ENCODE measurements around the gene PMPCB.
"Not testable (repeated sequence)": the region's sequence is repeated elsewhere in the genome, so short reads cannot be mapped to it uniquely, and the experiment has no call there.

PMPCB gene, protein sequence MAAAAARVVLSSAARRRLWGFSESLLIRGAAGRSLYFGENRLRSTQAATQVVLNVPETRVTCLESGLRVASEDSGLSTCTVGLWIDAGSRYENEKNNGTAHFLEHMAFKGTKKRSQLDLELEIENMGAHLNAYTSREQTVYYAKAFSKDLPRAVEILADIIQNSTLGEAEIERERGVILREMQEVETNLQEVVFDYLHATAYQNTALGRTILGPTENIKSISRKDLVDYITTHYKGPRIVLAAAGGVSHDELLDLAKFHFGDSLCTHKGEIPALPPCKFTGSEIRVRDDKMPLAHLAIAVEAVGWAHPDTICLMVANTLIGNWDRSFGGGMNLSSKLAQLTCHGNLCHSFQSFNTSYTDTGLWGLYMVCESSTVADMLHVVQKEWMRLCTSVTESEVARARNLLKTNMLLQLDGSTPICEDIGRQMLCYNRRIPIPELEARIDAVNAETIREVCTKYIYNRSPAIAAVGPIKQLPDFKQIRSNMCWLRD

DNA sequence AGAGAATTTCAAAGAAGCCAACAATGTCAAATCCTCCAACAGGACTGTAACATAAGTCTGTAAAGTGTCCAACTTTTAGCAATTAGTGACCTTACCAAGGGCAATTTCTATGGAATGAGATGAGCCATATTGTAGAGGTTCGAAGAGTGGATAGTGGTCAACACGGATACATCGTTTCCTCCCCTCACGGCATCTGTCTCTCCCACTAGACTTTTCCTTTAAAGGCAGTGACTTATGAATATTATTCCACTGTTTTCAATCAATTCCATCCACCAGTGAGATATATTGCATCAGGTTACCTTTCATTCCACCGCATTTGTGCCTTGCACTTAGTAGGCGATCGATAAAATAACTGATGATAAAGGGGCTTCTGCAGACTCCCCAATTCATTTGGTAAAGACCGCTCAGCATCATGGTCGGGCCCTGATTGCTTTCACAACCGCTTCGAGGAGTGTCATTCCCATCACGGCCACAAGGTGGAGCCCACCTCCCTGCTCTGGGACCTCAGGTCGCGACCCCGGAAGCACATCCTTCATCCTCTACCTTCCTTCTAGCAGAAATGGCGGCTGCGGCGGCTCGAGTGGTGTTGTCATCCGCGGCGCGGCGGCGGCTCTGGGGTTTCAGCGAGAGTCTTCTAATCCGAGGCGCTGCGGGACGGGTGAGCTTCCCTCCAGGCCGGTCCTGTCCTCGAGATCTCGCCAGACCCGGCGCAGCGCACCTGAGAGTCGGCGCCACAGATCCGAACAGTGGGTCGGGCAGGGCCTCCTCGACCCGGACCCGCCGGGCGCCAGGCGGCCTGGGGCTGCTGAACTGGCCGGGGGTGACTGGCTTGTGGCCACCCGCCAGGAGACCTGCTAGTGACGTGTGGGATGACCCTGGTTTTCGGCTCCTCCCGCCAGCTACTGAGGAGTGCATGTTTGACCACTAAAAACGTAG, at the start of gene PMPCB:
PMPCB (plus strand) TSS at position 535 of the 936 bp plus-strand sequence; CDS start at position 560, 25 bp downstream.
- peak; percentile 96 for DNase-seq

DNA sequence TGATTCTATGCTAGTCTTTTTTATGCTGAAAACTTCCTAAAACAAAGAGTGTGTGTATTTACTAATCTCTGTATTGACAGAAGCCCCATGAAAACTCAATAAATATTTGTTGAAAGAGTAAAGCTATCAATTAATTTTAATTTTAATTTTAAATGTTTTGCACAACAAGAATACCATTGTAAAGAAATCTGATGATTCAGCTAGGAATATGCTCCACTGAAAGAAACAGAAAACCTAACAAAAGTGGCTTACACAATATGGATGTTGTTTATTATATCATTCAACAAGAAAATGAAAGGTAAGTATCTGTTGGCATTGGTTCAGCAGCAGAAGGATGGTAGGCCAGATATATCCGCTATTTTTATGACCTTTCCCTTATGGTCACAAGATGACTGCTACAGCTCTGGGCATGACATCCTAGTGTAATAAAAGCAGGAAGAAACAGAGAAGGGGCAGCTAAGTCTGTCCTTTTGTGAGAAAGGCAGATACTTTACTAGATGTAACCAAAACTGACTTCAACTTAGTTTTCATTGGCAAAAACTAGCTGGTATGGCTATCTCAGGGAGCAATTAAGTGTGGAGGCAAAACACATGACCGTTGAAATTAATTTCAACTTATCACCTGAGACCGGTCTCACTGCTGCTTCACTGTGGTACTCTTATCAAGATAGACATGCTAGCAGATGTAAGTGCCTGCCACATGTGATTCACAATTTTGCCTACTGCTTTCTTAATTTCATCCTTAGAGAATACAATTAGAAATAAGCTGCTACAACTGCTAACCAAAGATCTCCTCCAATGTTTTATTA, 43.3 kb upstream of the PMPCB start:
- not testable (repeated sequence) for DNase-seq

DNA sequence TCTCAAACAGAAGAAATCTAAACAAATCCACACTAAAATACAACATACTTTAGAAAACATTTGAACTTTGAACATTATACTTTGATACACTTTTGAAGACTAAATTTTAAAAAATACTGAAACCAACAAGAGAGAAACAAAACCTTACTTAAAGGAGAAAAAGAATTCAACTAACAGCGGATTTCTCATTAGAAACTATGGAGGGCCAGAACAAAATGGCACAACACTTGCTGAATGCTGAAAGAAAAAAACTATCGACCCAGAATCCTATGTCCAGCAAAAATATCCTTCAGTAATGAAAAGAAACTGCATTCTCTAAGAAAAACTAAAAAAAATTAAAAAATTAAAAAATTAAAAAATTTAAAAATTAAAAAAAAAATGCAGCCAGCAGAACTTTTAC, 33.2 kb upstream of the PMPCB start:
- not testable (repeated sequence) for DNase-seq

DNA sequence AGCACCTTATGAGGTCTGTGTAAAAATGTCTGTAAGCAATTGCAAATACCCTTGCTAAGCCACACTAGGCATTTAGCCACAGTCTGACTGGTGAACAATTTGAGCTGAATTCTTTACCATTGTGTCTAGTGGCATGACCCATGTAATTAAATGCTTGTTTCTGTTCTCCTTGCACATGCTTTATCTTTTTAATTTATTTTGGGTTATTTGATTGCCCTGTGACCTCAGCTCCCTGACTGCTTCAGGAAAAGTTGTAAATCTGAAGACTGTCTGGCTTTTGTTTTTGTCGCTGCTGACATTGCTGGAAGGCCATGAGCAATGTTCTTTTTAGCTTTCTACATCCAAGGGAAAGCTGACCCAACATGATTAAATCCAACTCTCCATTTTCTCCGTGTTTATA, 31.0 kb upstream of the PMPCB start:
- not testable (repeated sequence) for DNase-seq

DNA sequence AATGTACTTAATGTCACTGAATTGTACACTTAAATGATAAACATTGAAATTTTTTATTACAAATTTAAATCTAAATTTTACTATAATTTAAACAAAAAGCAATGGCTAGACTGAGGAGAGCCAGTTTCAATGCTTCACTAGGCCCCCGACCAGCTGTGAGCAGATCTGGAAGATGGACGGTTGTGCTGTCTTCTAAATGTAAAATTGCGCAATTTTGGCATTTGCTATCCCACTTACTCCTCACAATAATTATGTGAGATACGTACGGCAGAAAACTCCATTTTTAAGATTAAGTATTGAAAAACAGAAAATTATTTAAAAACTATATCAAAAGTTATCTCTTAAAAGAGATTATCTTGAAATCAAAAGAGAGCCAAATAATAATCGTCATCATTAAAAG, 23.9 kb upstream of the PMPCB start:
- not testable (repeated sequence) for DNase-seq

DNA sequence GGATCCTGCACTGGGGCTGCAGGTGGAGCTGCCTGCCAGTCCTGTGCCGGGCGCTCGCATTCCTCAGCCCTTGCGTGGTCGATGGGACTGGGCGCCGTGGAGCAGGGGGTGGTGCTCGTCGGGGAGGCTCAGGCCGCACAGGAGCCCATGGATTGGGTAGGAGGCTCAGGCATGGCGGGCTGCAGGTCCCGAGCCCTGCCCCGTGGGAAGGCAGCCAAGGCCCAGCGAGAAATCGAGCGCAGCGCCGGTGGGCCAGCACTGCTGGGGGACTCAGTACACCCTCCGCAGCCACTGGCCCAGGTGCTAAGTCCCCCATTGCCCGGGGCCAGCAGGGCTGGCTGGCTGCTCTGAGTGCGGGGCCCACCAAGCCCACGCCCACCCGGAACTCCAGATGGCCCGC, 22.4 kb upstream of the PMPCB start:
- DNase-seq, result not testable (repeated sequence)

DNA sequence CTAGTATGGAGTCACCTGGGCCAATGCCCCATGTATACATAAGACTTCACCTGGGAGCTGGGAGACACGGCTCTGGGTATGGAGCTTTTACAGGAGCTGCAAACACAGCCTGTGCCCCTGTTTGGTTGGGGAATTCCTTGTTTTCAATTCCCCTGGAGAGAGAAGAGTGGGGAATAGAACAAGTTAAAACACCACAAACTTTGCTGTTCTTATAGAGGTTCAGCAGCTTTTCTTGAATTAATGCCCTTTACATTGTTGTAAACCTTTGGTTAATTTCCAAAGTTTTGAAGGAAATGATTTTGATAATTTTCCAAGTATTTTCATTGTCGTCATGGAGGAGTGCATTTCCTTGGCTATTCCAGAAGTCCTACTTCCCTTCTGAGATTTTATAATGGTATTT, 19.0 kb upstream of the PMPCB start:
- DNase-seq, result not testable (repeated sequence)

DNA sequence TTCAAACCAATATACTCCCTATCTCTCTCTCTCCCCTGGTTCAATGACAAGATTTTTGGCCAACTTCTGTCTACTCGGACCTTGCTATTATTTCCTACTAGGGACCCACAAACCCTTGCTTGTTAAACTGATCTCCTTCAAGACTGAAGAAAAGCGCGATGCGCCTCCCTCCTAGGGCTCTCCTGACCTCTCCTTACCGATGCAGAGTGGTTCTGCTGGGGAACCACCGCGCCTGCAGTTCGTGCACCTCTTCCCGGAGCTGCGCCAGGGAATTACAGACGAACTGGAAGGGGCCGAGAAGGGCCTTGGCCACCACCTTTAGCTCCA, 17.6 kb upstream of the PMPCB start:
- peak; percentile 53 for DNase-seq

DNA sequence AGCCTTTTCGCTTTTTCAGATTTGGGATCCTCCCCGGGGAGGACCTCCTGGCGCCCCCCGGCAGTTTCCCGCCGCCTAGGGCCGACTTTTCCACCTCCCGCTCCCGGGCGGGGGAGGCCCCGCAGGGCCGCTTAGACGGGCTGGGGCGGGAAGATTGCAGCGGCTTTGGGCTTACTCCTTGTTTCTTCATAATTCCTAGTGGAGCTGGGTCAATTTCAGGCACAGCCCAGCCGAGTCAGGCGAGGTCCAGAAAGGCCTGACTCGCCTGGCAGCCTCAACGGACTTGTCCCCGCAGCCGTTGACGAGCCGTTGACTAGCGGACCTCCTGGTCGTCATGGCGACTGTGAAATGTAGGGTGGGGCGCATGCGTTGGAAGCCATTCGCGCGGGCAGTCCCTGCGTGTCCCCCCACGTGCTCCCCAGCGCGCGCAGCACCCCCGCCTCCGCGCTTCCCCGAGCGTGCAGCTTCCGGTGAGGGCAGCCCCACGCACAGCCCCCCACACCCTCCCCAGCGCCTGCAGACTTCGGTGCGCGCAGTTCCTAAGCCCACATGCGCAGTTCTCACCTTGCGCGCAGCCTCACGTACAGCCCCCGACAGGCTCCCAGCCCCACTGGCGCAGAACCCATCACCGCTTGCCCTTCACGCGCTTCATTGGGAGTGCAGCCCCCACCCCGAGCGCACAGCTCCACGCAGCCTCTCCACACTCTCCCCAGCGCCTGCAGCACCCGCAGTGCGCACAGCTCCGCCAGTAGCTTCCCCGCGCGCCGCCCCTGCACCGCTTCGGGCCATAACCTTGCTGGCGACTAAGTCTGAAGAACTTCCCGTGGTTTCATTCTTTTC, 17.1 kb upstream of the PMPCB start:
- peak; percentile 75 for DNase-seq

DNA sequence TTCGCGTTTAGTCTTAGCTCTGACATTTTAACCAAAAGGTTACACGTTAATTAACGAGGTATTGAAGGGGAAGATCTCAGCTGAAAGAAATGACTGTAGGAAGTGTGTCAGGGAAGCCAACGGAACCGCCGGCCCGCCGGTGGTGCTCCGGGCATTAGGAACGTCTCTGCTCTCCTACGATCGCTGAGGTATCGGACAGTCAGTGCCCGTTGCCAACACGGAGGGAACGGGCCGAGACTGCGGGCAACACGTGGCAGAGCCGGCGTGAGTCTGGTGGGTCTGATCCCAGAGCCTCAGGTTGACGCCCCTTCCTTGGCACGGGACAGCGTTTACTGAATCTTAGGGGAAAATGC, 16.5 kb upstream of the PMPCB start:
- DNase-seq, result not testable (repeated sequence)

DNA sequence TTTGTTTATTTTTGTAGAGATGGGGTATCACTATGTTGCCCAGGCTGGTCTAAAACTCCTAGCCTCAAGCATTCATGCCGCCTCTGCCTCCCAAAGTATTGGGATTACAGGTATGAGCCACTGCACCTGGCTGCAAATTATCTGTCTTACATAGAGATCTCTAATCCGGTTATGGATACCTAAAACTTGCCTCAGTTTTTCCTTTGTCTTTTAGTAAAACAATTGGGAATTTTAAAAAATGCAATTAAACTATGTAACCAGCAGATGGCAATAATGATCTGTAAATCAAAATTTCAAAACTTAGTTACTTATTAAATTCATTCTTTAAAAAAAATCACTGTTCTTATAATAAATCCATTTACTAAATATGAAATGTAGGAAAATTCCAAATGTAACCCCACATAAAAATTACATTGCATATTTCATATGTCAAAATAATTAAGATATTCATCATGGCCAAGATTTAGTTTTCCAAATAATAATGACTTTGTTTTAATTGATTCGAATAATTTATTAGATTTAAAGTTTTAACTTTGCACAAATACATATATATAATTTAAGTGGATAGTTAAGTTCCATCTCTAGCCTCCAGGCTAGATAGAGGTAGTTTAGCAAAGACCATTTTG, 14.3 kb upstream of the PMPCB start:
- not testable (repeated sequence) for DNase-seq

DNA sequence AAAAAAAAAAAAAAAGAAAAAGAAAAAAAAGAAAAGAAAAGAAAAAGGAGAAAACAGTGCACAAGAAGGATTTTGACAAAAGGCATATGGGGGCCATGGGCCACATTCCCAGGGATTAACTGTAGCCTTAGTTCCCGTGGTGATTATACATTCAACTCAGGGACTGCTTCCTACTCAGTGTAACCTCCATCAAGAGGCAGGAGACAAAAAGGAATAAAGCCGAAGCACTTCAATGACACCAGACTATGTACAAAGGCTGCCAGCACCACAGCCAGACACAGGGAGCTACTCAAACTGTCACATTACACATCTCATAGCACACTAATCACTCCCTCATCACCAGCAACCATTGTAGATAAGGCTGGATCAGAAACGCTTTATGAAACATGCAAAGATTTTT, 5.1 kb upstream of the PMPCB start:
- DNase-seq, result no peak

DNA sequence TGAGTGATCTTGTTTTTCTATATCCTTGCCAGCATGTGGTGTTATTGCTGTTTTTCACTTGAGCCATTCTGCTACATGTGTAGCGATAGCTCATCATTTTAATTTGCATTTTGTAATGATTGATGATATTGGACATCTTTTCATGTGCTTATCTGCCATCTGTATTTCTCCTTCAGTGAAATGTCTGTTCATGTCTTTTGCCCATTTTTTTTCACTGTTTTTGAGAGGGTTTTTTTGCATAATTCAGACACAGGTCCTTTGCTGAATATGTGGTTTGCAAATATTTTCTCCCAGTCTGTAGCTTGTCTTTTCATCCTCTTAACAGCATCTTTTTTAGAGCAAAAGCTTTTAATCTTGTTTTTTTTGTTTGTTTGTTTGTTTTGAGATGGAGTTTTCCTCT, 3.7 kb upstream of the PMPCB start:
- no peak for DNase-seq

DNA sequence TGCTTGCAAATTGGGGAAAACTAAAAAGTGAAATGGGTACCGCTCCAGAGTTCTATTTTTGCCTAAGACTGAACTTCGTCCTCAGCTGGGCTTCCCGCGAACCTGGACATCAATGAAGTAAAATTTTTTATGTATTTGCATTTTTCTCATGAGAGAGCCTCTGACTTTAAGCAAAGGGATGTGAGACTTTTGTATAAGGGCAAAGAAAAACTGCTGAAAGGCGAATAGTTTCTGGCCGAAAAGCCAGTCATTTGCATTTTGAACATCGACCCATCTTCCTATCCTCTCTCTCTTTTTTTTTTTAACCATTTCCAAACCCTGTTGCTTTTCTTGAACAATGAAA, 573 bp downstream of the PMPCB start:
- DNase-seq, result no peak

DNA sequence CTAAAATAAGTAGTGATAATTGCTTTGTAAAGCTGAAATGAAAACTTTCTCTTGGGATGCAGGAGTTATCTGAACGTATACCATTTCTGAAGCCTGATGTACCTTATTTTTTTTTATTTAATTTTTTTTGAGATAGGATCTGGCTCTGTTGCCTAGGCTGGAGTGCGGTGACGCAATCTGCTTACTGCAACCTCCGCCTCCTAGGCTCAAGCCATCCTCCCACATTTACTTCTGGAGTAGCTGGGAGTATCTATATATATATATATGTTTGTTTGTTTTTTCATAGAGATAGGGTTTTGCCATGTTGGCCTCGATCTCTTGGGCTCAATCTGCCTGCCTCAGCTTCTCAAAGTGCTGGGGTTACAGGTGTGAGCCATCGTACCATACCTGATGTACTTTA, 2.4 kb downstream of the PMPCB start:
- no peak for DNase-seq

DNA sequence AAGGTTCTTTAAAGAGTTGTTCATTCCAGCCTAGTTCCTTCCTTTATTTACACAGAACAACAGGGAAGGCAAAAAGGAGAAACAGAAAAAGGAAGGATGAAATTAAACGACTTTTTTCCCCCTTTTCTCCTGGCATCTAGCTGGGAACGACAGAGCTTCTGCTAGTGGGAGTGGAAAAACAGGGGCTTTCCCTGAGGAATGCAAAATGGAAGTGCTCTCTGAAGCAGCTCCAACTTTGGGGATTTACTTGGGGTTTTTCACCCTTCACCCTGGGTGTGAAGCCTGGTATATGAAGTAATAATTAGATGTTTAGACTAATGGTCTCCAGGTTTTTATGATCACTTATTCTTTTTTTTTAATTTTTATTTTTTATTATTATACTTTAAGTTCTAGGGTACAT, 4.2 kb downstream of the PMPCB start:
- no peak for DNase-seq

DNA sequence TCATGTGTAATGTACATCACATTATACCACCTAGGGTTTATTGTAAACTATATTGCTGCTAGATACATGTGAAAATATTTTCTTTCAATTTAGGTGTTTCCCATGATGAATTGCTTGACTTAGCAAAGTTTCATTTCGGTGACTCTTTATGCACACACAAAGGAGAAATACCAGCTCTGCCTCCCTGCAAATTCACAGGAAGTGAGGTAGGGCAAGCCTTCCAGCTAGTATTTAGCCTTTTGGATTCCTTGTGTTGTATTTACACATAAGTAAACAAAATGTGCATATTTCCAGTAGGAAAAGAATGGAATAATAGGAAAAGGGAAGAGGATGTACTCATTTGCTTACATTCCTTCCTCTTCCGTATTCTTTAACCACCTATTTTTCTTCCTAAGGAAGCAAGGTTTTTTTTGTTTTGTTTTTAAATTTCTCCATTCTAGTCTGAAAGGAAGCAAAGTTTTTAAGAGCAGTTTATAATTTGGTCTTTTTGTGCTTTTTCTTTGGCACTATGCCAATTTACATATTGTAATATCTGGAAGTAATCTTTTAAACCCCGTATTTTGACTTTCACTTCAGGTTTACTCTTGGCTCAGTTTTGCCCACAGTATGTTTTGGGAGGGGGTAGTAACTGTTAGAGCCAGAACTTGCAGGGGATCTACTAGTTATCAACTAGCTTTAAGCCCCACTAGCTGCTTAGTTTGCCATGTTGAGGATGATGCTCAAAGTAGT, 10.4 kb downstream of the PMPCB start:
- DNase-seq, result no peak

DNA sequence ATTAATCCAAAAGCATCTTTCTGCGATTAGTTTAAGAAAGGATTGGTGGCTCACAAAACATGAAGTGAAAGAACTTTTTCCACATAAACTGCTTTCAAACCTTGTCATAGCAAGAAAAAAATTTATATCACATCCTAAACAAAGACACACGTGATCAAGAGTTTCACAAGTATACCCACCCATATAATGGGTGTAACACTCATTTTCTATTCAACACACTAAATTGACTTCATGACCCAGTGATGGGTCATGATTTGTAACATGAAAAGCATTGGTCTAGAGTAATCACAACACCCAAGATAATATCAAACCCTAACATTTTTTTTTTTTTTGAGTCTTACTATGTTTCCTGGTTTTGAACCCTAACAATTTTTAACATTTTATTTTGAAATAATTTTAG, 17.6 kb downstream of the PMPCB start:
- no peak for DNase-seq

DNA sequence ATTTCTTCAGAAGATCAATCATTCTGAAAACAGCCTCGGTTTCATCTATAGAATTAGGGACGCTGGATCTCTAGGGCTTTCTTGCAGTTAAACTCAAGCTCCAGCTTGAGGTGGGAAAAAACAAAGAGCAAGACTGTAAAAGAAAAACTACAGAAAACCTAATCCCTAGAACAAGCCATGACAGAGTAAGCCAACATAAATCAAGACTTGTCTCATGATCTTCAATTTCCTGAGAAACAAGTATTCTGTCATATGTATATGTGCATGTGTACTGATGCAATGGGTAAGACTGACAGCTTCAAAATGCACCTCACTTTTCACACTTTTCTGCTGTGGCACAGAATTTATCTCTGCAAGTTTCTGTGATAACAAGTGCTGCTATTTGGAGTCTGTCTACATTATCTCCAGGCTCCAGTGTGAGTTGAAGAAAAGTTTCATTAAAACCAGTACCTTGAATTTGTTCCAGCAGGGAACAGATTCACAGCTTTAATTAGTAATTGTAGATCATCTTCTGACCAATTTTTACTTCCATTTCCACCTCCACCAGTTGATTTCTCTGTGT, 19.2 kb downstream of the PMPCB start:
- DNase-seq, result no peak

DNA sequence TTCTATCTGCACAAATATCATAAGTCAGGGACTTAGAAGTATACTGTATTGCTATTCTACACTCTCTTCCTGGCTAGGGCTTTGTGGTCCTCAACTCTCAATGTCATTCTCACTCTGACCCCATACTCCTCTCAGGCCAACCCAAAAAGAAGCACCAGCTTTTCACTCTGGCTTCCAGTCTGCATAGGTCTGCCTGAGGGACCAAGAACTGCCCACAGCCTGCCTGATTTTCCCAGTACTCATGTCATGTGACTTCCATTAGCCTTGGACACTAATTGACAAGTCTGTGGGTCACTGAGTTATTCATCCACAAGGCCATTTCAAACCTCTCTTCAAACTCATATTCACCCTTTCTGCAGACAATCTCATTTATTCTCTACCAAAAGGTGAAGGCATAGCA, 19.8 kb downstream of the PMPCB start:
- DNase-seq, result no peak

DNA sequence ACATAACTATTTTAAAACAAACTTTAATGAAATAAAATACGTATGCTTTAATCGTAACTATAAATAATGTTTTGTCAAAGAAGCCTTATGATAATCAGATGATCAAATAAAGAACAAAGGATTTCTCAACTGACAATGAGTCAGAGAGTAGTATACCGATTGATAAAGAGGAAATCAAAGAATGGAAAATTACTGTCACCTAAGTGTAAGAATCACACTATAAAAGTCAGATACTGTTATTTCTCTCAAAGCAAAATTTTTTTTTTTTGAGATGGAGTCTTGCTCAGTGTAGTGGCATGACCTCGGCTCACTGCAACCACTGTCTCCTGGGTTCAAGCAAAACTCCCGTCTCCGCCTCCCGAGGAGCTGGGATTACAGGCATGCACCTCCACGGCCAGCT, 28.5 kb downstream of the PMPCB start:
- no peak for DNase-seq

All from islet precursor cell (in vitro differentiated cells).